Measurements from ENCODE around the gene PDCD2L.
"Not testable (repeated sequence)": the region's sequence is repeated elsewhere in the genome, so short reads cannot be mapped to it uniquely, and the experiment has no call there.

Gene PDCD2L

GRCh38 chr19:34411216-34411615 is 7.0 kb downstream of the PDCD2L start:
- DNase-seq (ENCODE audit: low read depth in 2 of 2) = no peak

DNA sequence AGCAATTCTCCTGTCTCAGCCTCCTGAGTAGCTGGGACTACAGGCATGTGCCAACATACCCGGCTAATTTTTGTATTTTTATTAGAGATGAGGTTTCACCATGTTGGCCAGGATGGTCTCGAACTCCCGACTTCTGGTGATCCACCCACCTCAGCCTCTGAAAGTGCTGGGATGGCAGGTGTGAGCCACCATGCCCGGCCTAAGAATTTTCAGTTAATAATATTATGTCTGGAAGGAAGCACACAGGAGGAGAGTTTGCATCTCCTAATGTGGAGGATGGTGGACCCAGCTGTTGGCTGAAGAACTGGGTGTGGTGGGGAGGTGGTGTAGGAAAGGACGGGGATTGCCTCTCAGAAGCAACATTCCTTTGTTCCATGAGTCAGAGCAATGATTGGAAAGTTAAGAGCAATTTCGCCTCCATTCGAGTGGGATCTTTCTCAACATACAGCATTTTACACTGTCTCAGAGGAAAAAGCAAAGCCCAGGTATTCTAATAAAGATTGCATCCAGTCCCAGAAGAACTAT is 11.9 kb downstream of the PDCD2L start:
- DNase-seq (ENCODE audit: low read depth in 2 of 2) = no peak

GRCh38 chr19:34418300-34418699 is 14.1 kb downstream of the PDCD2L start:
- no peak for DNase-seq (ENCODE audit: low read depth in 2 of 2)

- no peak for DNase-seq (ENCODE audit: low read depth in 2 of 2)
Measured at GRCh38 chr19:34426096-34426661, 22.0 kb downstream of the PDCD2L start.

DNA sequence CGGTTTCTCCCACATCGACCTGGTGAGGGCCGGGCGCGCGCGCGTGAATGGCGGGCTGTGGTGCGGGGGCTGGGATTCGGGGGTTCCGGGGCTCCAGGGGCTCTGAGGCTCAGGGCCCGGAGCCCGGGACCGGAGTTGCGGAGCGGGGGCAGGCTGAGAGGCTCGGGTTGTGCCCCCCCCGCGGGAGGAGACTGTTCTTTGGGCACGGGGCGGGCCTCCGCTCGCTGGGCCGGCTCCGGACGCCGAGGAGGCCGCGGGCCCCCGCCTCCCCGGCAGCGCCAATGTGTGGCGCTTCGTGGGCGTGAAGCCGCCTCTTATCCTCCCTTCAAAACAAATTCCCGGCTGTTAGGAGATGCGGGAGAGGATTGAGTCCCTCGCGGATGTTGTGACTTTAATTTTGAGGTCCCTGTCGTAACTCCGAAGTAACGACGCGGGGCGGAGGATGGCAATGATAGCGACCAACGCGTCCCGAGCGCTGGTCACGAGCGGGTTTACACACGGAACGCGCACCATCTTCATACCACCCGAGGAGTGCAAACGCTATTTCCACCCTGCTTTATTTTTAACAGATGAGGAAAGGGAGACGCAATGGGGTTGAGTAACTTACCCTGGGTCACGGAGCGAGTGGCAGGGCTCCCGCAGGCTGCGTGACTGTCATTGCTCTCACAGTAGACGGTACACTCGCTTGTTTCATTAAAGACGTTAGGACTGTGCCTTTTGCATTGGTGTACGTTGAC is 24.5 kb downstream of the PDCD2L start:
- peak in 1 of 2 donors; percentile 7 for DNase-seq (ENCODE audit: low read depth in 2 of 2)

DNA sequence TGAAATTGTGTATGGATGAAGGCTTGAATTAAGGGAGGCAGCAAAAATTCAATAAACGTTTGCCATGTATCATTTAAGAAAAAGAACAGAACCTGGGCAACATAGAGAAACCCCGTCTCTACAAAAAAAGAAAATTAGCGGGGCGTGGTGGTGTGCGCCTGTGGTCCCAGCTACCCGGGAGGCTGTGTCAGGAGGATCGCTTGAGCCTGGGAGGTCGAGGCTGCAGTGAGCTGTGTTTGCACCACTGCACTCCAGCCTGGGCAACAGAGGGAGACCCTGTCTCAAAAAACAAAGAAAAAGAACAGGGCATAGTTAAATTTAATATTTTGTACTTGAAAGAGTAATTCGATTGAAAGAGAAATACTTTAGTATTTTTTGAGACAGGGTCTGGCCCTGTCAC is 25.4 kb downstream of the PDCD2L start:
- no peak for DNase-seq (ENCODE audit: low read depth in 2 of 2)

DNA sequence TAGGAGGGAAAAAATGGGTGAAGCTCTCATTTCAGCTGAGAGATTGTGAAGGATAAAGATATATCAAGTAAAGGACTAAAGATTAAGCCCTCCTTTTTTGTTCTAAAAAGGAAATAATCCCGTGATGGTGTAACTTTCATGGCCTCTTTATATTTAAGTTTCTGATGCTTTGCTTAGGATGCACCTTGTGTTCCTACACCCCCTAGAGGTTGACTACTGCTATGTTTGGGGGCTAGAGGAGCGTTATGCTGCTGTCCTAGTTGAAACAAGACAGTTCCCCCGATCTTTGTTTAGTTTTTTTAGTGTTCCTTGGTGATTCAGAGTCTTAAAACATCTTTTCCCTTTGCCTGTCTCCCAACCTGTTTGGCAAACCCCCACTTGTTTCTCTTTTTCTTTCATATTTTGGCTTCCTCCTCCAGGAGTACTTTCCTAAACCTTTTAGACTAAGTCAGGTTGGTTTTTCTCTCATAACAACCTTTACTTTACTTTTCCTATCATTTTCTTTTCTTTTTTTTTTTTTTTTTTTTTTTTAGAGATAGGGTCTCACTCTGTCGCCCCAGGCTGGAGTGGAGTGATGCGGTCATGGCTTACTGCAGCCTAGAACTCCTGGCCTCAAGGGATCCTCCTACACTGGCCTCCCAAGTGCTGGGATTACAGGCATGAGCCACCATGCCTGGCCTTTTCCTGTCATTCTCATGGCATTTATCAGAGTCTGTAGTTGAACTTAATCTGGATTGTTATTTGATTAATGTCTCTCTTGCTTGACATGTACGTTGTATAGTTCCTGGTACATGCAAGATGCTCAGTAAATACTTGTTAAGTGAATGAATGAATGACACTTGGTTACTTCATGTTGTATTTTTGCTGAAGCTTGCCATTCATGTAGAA is 26.8 kb downstream of the PDCD2L start:
- peak in 1 of 2 donors; percentile 4 for DNase-seq (ENCODE audit: low read depth in 2 of 2)

- no peak for DNase-seq (ENCODE audit: low read depth in 2 of 2)
Measured at GRCh38 chr19:34431681-34432402, 27.6 kb downstream of the PDCD2L start.

DNA sequence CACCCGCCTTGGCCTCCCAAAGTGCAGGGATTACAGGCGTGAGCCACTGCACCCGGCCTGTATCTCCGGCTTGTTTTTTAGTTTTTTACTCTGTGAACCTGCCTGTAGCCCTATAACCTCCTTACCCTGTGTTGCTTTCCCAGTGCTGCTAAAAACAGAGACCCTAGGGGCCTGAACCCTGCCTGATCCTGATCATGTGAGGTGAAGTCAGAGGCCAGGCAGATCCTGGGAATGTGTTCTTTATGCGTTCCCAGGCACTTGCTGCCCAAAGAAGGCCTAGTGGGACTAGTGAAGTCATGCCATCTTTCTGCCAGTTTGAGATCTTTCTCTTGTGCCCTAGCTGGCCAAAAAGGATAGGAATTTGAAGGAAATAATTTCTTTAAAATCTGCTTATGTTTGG is 28.6 kb downstream of the PDCD2L start:
- DNase-seq (ENCODE audit: low read depth in 2 of 2) = no peak

DNA sequence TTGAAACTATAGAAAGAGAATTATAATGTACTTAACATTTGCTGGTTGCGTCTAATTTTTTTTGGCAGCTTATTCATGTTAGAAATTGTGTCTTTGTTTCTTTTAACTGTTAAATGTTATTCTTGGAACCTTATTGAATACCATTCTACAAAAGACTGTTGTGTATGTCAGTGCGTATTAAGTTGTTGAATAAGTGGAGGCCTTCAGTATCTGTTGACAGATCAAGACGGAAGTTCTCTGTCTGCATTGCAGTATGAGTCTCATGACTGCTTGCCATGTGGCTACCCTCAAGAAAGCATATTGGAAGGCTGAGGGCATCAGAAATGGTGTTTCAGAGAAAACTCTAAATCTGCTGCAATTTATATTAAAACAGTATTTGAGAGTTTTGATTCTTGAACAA is 32.5 kb downstream of the PDCD2L start:
- no peak for DNase-seq (ENCODE audit: low read depth in 2 of 2)

DNA sequence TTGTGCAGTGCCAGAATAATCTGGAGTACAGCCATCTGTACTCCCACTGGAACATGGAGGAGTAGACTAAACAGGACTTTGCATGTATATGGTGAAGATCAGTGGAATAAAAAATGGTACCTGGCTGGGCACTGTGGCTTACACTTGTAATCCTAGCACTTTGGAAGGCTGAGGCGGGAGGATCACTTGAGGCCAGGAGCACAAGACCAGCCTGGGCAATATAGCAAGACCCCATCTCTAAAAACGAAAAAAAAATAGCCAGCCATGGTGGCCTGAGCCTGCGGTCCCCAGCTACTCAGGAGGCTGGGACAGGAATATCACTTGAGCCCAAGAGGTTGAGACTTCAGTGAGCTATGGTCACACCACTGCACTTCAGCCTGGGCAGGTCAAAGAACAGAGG is 44.0 kb downstream of the PDCD2L start:
- DNase-seq (ENCODE audit: low read depth in 2 of 2) = no peak

GRCh38 chr19:34452723-34453122 is 48.5 kb downstream of the PDCD2L start:
- no peak for DNase-seq (ENCODE audit: low read depth in 2 of 2)

DNA sequence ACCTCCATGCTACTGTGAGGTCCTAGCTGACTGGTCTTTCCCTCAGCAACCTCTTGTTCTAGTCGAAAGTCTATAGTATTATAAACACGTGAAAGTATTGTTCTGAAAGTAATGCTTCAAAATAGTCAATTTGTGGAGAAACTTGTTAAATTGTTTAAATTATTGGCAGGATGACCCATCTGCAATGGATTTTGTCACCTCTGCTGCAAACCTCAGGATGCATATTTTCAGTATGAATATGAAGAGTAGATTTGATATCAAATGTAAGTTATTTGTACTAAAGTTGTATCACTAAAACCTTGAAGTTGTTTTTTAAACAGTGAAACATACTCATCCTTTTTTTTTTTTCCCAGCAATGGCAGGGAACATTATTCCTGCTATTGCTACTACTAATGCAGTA is 49.9 kb downstream of the PDCD2L start:
- DNase-seq (ENCODE audit: low read depth in 2 of 2) = no peak

GRCh38 chr19:34454685-34455084 is 50.5 kb downstream of the PDCD2L start:
- no peak for DNase-seq (ENCODE audit: low read depth in 2 of 2)

DNA sequence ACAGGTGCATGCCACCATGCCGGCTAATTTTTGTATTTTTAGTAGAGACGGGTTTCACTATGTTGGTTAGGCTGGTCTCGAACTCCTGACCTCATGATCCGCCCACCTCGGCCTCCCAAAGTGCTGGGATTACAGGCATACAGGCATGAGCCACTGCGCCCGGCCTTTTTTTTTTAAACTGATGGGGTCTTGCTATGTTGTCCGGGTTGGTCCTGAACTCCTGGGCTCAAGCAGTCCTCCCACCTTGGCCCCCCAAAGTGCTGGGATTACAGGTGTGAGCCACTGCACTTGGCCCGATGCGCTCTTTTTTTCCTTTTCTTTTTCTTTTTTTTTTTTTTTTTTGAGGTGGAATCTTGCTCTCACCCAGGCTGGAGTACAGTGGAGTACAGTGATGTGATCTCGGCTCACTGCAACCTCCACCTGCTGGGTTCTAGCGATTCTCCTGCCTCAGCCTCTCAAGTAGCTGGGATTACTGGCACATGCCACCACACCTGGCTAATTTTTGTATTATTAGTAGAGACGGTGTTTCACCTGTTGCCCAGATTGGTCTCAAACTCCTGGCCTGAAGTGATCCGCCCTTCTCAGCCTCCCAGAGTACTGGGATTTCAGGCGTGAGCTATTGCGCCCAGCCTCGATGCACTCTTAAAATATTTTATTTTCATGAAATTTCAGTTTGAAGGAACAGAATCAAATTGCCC is 51.7 kb downstream of the PDCD2L start:
- DNase-seq (ENCODE audit: low read depth in 2 of 2) = not testable (repeated sequence)

DNA sequence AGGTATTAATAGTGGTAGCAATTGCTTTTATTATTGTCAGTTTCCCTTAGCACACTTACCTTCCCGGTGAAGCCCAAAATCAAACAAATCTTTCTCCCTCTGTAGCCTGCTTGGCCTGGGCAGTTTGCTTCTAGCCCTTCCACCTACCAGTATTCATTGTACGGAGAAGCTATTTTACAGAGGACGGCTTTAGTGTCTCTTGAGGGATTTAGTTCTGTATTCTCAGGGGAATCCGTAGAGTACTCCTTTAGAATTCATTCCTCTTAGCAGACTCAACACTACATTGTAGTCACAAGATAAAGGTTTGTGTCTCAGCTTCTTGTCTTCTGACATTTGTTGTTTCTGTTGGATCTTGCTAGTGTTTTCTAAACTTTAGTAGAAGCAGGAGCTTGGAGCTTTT is 53.2 kb downstream of the PDCD2L start:
- DNase-seq (ENCODE audit: low read depth in 2 of 2) = no peak

GRCh38 chr19:34458677-34459076 is 54.5 kb downstream of the PDCD2L start:
- no peak for DNase-seq (ENCODE audit: low read depth in 2 of 2)

DNA sequence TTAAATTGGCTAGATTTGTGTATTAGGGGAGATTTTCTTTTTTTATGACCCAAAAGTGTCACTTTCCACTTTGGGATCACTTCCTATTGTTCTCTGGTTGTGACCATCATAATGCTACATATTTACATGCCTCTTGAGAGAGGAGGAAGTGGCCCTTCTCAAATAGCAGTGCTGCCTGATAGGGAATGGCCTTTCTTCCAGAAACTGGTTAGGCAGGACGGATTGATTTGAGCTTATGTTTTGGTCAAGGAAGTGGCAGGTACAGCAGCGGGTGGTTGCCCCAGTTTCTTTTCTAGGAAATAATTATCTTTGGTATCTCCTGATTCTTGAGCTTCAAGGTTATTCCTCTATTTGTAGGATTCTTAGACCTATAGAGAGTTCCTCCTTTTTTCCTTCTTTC is 55.4 kb downstream of the PDCD2L start:
- DNase-seq (ENCODE audit: low read depth in 2 of 2) = no peak

- DNase-seq (ENCODE audit: low read depth in 2 of 2) = no peak
Measured at GRCh38 chr19:34461375-34462100, 57.3 kb downstream of the PDCD2L start.

DNA sequence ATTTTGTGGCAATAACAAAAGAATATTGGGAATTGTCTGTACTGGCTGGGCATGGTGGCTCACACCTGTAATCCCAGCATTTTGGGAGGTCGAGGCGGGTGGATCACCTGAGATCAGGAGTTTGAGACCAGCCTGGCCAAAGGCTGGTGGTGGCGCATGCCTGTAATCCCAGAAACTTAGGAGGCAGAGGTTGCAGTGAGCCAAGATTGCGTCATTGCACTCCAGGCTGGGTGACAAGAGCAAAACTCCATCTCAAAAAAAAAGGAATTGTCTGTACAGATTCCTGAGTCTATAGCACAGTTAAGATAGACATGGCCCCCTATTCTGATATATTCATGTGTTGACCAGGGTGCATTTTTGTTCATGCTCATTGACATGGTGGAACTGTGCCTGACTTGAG is 60.6 kb downstream of the PDCD2L start:
- DNase-seq (ENCODE audit: low read depth in 2 of 2) = not testable (repeated sequence)

GRCh38 chr19:34468409-34468808 is 64.2 kb downstream of the PDCD2L start:
- no peak for DNase-seq (ENCODE audit: low read depth in 2 of 2)
